Nucleus accumbens (tissue), 56 donors: Measurements from ENCODE around the gene PPP1R13B.

Source experiments
- DNase-seq, 56 donors: peaks; one replicate each; lab custom pipeline; 2025; lab: John Stamatoyannopoulos, UW

PPP1R13B gene

GRCh38 chr14:103734081-103734888 lies 113.1 kb downstream of the PPP1R13B start:
- DNase-seq = no peak

- no peak for DNase-seq
Measured at GRCh38 chr14:103733651-103734050, 113.7 kb downstream of the PPP1R13B start.

- no peak for DNase-seq
Measured at GRCh38 chr14:103732868-103733620, 114.3 kb downstream of the PPP1R13B start.

- no peak for DNase-seq
Measured at GRCh38 chr14:103731916-103732867, 115.2 kb downstream of the PPP1R13B start.

- no peak for DNase-seq
Measured at GRCh38 chr14:103731481-103731880, 115.9 kb downstream of the PPP1R13B start.

GRCh38 chr14:103730490-103731035 lies 116.8 kb downstream of the PPP1R13B start:
- peak in 1 of 56 donors; percentile 42 for DNase-seq

- DNase-seq = no peak
Measured at GRCh38 chr14:103729496-103730448, 117.6 kb downstream of the PPP1R13B start.

- DNase-seq = no peak
Measured at GRCh38 chr14:103728721-103729120, 118.7 kb downstream of the PPP1R13B start.

GRCh38 chr14:103728141-103728540 lies 119.2 kb downstream of the PPP1R13B start:
- DNase-seq = no peak

GRCh38 chr14:103727313-103727980 lies 119.9 kb downstream of the PPP1R13B start:
- DNase-seq = peak in 9 of 56 donors; percentile 18 to 74 (median 42)

GRCh38 chr14:103726474-103726873 lies 120.9 kb downstream of the PPP1R13B start:
- no peak for DNase-seq

GRCh38 chr14:103725739-103726395 lies 121.5 kb downstream of the PPP1R13B start:
- no peak for DNase-seq

- no peak for DNase-seq
Measured at GRCh38 chr14:103725001-103725682, 122.2 kb downstream of the PPP1R13B start.

GRCh38 chr14:103724116-103724515 lies 123.3 kb downstream of the PPP1R13B start:
- peak in 30 of 56 donors; percentile 10 to 78 (median 48) for DNase-seq

- no peak for DNase-seq
Measured at GRCh38 chr14:103723748-103724081, 123.7 kb downstream of the PPP1R13B start.

- DNase-seq = peak in 32 of 56 donors; percentile 23 to 83 (median 50)
Measured at GRCh38 chr14:103721334-103722120, 125.8 kb downstream of the PPP1R13B start.

- DNase-seq = no peak
Measured at GRCh38 chr14:103719751-103720150, 127.6 kb downstream of the PPP1R13B start.
